OCI-LY1 (cell line): ENCODE data around the gene ZNF547.
A peak's percentile ranks its signal among the peaks of the same experiment; 100 is the strongest.

ENCODE experiments used
- H2AFZ ChIP-seq: fragments of 200-600 bp; sonication (generic), shearing (Covaris generic); 2 replicates; pipeline ENCODE4 v1.6.0; 2014; ENCODE audit warnings: antibody characterized with exemption, mild to moderate bottlenecking, low read length
- H3F3A ChIP-seq: fragments of 200-600 bp; sonication (generic), shearing (Covaris generic); 2 replicates; pipeline ENCODE4 v1.6.0; 2014; ENCODE audit warnings: mild to moderate bottlenecking, antibody characterized with exemption, low read length, moderate library complexity; ENCODE audit not compliant: insufficient read depth
- H3K27ac ChIP-seq: fragments of 200-600 bp; sonication (generic); 2 replicates; pipeline ENCODE4 v1.5.1; 2014; ENCODE audit warnings: low read length, mixed run types, mild to moderate bottlenecking, low read depth; ENCODE audit not compliant: poor library complexity, severe bottlenecking
- H3K27me3 ChIP-seq: fragments of 200-600 bp; sonication (generic); 2 replicates; pipeline ENCODE4 v1.6.0; 2014; ENCODE audit warnings: antibody characterized with exemption, mild to moderate bottlenecking, low read length, moderate library complexity; ENCODE audit not compliant: insufficient read depth
- H3K36me3 ChIP-seq: fragments of 200-600 bp; sonication (generic); 2 replicates; pipeline ENCODE4 v1.6.1; 2014; ENCODE audit warnings: mild to moderate bottlenecking, antibody characterized with exemption, low read length, moderate library complexity, mixed read lengths; ENCODE audit not compliant: insufficient read depth
- H3K4me1 ChIP-seq: fragments of 200-600 bp; sonication (generic); 2 replicates; pipeline ENCODE4 v1.5.1; 2014; ENCODE audit warnings: mild to moderate bottlenecking, low read length, moderate library complexity; ENCODE audit not compliant: insufficient read depth, severe bottlenecking
- H3K4me2 ChIP-seq: fragments of 200-600 bp; sonication (generic), shearing (Covaris generic); 2 replicates; pipeline ENCODE4 v1.6.1; 2014; ENCODE audit warnings: low read length
- H3K4me3 ChIP-seq: fragments of 200-600 bp; sonication (generic); 2 replicates; pipeline ENCODE4 v1.5.1; 2014; ENCODE audit warnings: low read length, low read depth, mild to moderate bottlenecking, mixed read lengths; ENCODE audit not compliant: poor library complexity, severe bottlenecking
- H3K79me2 ChIP-seq: fragments of 200-600 bp; shearing (Covaris generic); 2 replicates; pipeline ENCODE4 v1.6.1; 2016; ENCODE audit warnings: mixed run types, low read length, mixed read lengths; ENCODE audit not compliant: insufficient read depth
- H3K9ac ChIP-seq: fragments of 200-600 bp; sonication (generic), shearing (Covaris generic); 2 replicates; pipeline ENCODE4 v1.6.1; 2014; ENCODE audit warnings: mild to moderate bottlenecking, low read length, mixed read lengths
- H3K9me2 ChIP-seq: fragments of 200-600 bp; sonication (generic), shearing (Covaris generic); 2 replicates; pipeline ENCODE4 v1.6.1; 2014; ENCODE audit warnings: low read depth, mild to moderate bottlenecking, low read length, mixed read lengths
- H3K9me3 ChIP-seq: fragments of 200-600 bp; shearing (Covaris generic); 2 replicates; pipeline ENCODE4 v1.6.1; 2014; ENCODE audit warnings: low read length, mixed read lengths
- H4K20me1 ChIP-seq: fragments of 200-600 bp; sonication (generic), shearing (Covaris generic); 2 replicates; pipeline ENCODE4 v1.6.0; 2016; ENCODE audit warnings: mild to moderate bottlenecking, low read length; ENCODE audit not compliant: insufficient read depth
- EZH2 ChIP-seq: fragments of 200-600 bp; sonication (generic), shearing (Covaris generic); IDR thresholded peaks from 2 replicates; pipeline ENCODE4 v1.8.0; 2017; ENCODE audit warnings: borderline replicate concordance, mixed run types, mild to moderate bottlenecking, antibody characterized with exemption, low read length, moderate library complexity, mixed read lengths
- TF ChIP-seq, protein P1 (sequence below): fragments of 200-600 bp; sonication (generic), shearing (Covaris generic); IDR thresholded peaks from 2 replicates; pipeline ENCODE4 v1.5.1; 2017; ENCODE audit warnings: mild to moderate bottlenecking, antibody characterized with exemption, low read length, moderate library complexity, mixed read lengths

Gene ZNF547

DNA sequence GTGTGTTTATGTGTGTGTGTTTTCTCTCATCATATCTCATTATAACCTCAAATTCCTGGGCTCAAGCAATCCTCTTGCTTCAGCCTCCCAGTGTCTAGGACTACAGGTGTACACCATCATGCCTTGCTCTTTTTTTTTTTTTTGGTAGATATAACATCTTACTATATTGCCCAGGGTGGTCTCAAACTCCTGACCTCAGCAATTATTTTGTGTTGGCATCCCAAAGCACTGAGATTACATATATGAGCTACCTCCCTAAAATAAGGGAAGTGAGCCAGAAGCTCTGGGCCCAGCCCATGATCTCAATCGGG lies 43.5 kb upstream of the ZNF547 start:
- TF ChIP-seq EZH2 = no peak
- TF ChIP-seq, protein P1, sequence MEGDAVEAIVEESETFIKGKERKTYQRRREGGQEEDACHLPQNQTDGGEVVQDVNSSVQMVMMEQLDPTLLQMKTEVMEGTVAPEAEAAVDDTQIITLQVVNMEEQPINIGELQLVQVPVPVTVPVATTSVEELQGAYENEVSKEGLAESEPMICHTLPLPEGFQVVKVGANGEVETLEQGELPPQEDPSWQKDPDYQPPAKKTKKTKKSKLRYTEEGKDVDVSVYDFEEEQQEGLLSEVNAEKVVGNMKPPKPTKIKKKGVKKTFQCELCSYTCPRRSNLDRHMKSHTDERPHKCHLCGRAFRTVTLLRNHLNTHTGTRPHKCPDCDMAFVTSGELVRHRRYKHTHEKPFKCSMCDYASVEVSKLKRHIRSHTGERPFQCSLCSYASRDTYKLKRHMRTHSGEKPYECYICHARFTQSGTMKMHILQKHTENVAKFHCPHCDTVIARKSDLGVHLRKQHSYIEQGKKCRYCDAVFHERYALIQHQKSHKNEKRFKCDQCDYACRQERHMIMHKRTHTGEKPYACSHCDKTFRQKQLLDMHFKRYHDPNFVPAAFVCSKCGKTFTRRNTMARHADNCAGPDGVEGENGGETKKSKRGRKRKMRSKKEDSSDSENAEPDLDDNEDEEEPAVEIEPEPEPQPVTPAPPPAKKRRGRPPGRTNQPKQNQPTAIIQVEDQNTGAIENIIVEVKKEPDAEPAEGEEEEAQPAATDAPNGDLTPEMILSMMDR = no peak
- Histone ChIP-seq H4K20me1 (no peaks in the 10 kb centered on the region), H3K27ac (peak overlapping the region; percentile 34), H3K36me3 (peaks cover 15% of the 10 kb centered on the region), H3K9me3 (no peaks in the 10 kb centered on the region), H3K79me2 (peaks cover 23% of the 10 kb centered on the region), H2AFZ (0 out of 2 replicates have a peak overlapping the region, but pooled peaks have one; percentile 3), H3K4me2 (peak overlapping the region; percentile 81), H3K4me3 (peak overlapping the region; percentile 82), H3K9ac (peak overlapping the region; percentile 90), H3K4me1 (peaks cover 24% of the 10 kb centered on the region), H3K9me2 (no peaks in the 10 kb centered on the region), H3F3A (no peaks in the 10 kb centered on the region), H3K27me3 (no peaks in the 10 kb centered on the region)

DNA sequence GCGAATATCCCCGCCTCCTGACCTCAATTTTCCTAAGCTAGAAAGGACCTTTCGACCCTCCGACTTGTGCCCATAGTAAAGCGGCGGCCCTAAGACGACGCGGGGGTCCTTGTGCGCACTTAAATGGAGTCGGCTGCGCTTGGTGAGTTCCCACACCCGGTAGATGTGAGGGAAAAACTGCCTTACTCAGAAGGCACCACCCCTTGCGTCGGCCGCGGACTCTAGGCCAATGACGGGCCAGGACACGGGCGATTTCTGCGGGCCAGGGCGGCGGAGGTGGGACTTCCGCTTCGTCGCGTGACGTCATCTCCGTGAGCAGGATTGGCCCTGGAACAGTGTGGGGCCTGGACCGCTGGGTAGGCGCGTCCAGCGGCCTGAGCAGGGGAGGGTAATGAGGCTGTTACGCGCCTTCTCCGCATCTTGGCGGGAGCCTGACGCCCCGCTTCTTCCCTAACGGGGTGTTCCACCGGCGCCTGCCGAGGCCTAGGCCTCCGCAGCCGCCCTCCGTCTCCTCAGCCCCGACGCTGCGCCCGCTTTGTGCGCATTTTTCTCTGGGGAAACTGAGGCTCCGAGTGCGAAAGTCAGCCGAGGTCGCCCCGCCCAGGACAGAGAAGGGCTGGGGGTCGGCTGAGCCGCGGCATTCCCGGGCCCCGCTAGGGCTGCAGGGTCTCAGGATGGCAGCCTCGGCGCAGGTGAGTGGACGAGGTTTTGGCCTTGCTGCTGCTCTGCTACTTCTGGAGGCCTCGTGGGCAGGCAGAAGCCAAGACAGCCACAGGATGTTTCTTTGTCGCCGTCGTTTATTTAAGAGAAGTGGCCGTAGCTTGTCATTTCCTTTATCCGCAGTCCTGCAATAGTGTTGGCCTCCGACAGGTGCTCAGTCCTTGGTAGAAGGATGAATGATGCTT lies 42.9 kb upstream of the ZNF547 start, which contains the start of gene ZNF543:
TSS of gene ZNF543 (plus strand) at position 293 of the 905 bp plus-strand sequence. CDS start at position 675, 382 bp downstream.
- Histone ChIP-seq H2AFZ (0 out of 2 replicates have a peak within 1 kb of the TSS, but pooled peaks have one; percentile 3), H3K36me3 (peaks cover 22% of the 10 kb centered on the region), H3K9me2 (no peaks in the 10 kb centered on the region), H3K4me2 (peak within 1 kb of the TSS; percentile 81), H4K20me1 (no peaks in the 10 kb centered on the region), H3K79me2 (peaks cover 23% of the 10 kb centered on the region), H3K4me3 (peak within 1 kb of the TSS; percentile 82), H3K27me3 (no peaks in the 10 kb centered on the region), H3K27ac (peak within 1 kb of the TSS; percentile 34), H3K9me3 (no peaks in the 10 kb centered on the region), H3K9ac (peak within 1 kb of the TSS; percentile 90), H3F3A (no peaks in the 10 kb centered on the region), H3K4me1 (peaks cover 24% of the 10 kb centered on the region)
- TF ChIP-seq, protein P1 = no peak
- no peak for TF ChIP-seq EZH2

DNA sequence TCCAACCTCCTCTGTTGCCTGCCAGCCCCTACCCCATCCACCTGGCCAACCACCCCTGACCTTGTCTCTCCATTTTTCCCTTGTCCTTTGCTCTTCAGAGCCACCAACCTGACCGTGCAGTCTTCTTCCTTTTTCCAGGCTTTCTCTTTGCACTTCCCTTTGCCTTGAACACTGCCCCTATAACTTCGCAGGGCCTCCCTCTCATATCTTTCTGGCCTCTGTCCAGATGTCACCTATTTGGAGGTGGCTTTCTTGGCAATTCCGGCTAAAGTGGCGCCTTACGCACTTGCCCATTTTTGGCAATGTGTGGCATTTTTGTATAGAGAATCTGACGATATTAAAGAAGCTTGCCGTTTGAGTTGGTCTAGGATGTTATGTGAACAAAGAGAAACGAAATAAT lies 42.2 kb upstream of the ZNF547 start:
- H3K27ac ChIP-seq = no peak overlapping the region
- no peak for TF ChIP-seq EZH2
- TF ChIP-seq, protein P1 = no peak
- peak overlapping the region; percentile 82 for H3K4me3 ChIP-seq
- H3K9ac ChIP-seq = peak overlapping the region; percentile 90
- no peaks in the 10 kb centered on the region for H3F3A ChIP-seq
- H2AFZ ChIP-seq = no peak overlapping the region
- H3K9me2 ChIP-seq = no peaks in the 10 kb centered on the region
- H4K20me1 ChIP-seq = no peaks in the 10 kb centered on the region
- H3K36me3 ChIP-seq = peaks cover 28% of the 10 kb centered on the region
- H3K4me2 ChIP-seq = peak overlapping the region; percentile 81
- H3K79me2 ChIP-seq = peaks cover 23% of the 10 kb centered on the region
- no peaks in the 10 kb centered on the region for H3K9me3 ChIP-seq
- no peaks in the 10 kb centered on the region for H3K27me3 ChIP-seq
- peaks cover 24% of the 10 kb centered on the region for H3K4me1 ChIP-seq
